ENCODE data around the gene BMERB1. TPM values are rescaled to one million over a fixed set of nuclear protein-coding genes. Genes with fewer than 3 reads are reported as not detected.

Gene BMERB1
- total RNA-seq, 2 experiments from 2014 or later: 0.85 to 0.98 TPM

GRCh38 chr16:15536843-15537242, 102.5 kb downstream of the BMERB1 start:
- H3K27ac Mint-ChIP-seq: no peak overlapping the region
- no peak for DNase-seq
- no peaks in the 10 kb centered on the region for H3K36me3 Mint-ChIP-seq (ENCODE audit: low read depth)
- H3K4me3 Mint-ChIP-seq: no peak overlapping the region
- no peaks in the 10 kb centered on the region for H3K9me3 ChIP-seq (ENCODE audit: control insufficient read depth in 1 of 2, insufficient read depth in 1 of 2, low read length in 2 of 2)
- H3K4me3 ChIP-seq (ENCODE audit: low read length): no peak overlapping the region
- no peak for TF ChIP-seq CTCF (IDR thresholded peaks at IDR 0.05)
- intact Hi-C loops (cut with DNase I, micrococcal nuclease): no loop called here
- no peaks in the 10 kb centered on the region for H3K36me3 ChIP-seq (ENCODE audit: insufficient read depth, low read length)
- H3K4me1 Mint-ChIP-seq (ENCODE audit: low read depth): no peaks in the 10 kb centered on the region
- ChIA-PET CTCF (interaction anchor here (1.5 kb wide), 1 partner anchor 10 kb away, joined by 3 read pairs; no protein-coding TSS in a partner anchor), POLR2A (no interaction called here)
- no peaks in the 10 kb centered on the region for H3K9me3 Mint-ChIP-seq
- no peak overlapping the region for H3K27ac ChIP-seq (ENCODE audit: low read depth in 1 of 2, low read length in 2 of 2)
- no peaks in the 10 kb centered on the region for H3K4me1 ChIP-seq (ENCODE audit: insufficient read depth, low read length)
- H3K27me3 Mint-ChIP-seq: no peaks in the 10 kb centered on the region
- no peaks in the 10 kb centered on the region for H3K27me3 ChIP-seq (ENCODE audit: control insufficient read depth in 1 of 2, insufficient read depth in 2 of 2, low read length in 2 of 2)
- no peak for ATAC-seq (ENCODE audit: poor library complexity)

GRCh38 chr16:15538507-15538906, 104.1 kb downstream of the BMERB1 start:
- intact Hi-C loops (cut with DNase I, micrococcal nuclease): no loop called here
- Histone ChIP-seq H3K9me3 (ENCODE audit: control insufficient read depth in 1 of 2, insufficient read depth in 1 of 2, low read length in 2 of 2) (peaks cover 0 to 3% of the 10 kb centered on the region in 2 experiments), H3K4me1 (ENCODE audit: insufficient read depth, low read length) (no peaks in the 10 kb centered on the region), H3K4me3 (ENCODE audit: low read length) (no peak overlapping the region), H3K27me3 (ENCODE audit: control insufficient read depth in 1 of 2, insufficient read depth in 2 of 2, low read length in 2 of 2) (no peaks in the 10 kb centered on the region), H3K36me3 (ENCODE audit: insufficient read depth, low read length) (no peaks in the 10 kb centered on the region), H3K27ac (ENCODE audit: low read depth in 1 of 2, low read length in 2 of 2) (no peak overlapping the region)
- Mint-ChIP-seq H3K4me3 (no peak overlapping the region), H3K27ac (no peak overlapping the region), H3K4me1 (ENCODE audit: low read depth) (no peaks in the 10 kb centered on the region), H3K27me3 (no peaks in the 10 kb centered on the region), H3K36me3 (ENCODE audit: low read depth) (no peaks in the 10 kb centered on the region), H3K9me3 (no peaks in the 10 kb centered on the region)
- ChIA-PET CTCF (interaction anchor here (1.7 kb wide), 1 partner anchor 65 kb away, joined by 3 read pairs; no protein-coding TSS in a partner anchor), POLR2A (no interaction called here)
- TF ChIP-seq CTCF (IDR thresholded peaks at IDR 0.05): no peak
- DNase-seq (no peak), ATAC-seq (ENCODE audit: poor library complexity) (no peak)

GRCh38 chr16:15539197-15539596, 104.8 kb downstream of the BMERB1 start:
- no peak overlapping the region for H3K27ac Mint-ChIP-seq

More at GRCh38 chr16:15539197-15539596, 104.8 kb downstream of the BMERB1 start:
- DNase-seq (peak in 1 of 14 experiments; percentile 12), ATAC-seq (ENCODE audit: poor library complexity) (no peak)
- H3K27me3 Mint-ChIP-seq: no peaks in the 10 kb centered on the region
- intact Hi-C loops (cut with DNase I, micrococcal nuclease): no loop called here
- H3K4me3 Mint-ChIP-seq: no peak overlapping the region
- H3K9me3 Mint-ChIP-seq: no peaks in the 10 kb centered on the region
- Histone ChIP-seq H3K4me1 (ENCODE audit: insufficient read depth, low read length) (no peaks in the 10 kb centered on the region), H3K4me3 (ENCODE audit: low read length) (no peak overlapping the region), H3K9me3 (ENCODE audit: control insufficient read depth in 1 of 2, insufficient read depth in 1 of 2, low read length in 2 of 2) (peaks cover 0 to 3% of the 10 kb centered on the region in 2 experiments), H3K27me3 (ENCODE audit: control insufficient read depth in 1 of 2, insufficient read depth in 2 of 2, low read length in 2 of 2) (no peaks in the 10 kb centered on the region), H3K27ac (ENCODE audit: low read depth in 1 of 2, low read length in 2 of 2) (no peak overlapping the region), H3K36me3 (ENCODE audit: insufficient read depth, low read length) (no peaks in the 10 kb centered on the region)
- no peak for TF ChIP-seq CTCF (IDR thresholded peaks at IDR 0.05)
- no peaks in the 10 kb centered on the region for H3K4me1 Mint-ChIP-seq (ENCODE audit: low read depth)
- ChIA-PET CTCF (interaction anchor here (1.7 kb wide), 1 partner anchor 65 kb away, joined by 3 read pairs; no protein-coding TSS in a partner anchor), POLR2A (no interaction called here)
- H3K36me3 Mint-ChIP-seq (ENCODE audit: low read depth): no peaks in the 10 kb centered on the region
